H9 (cell line): ENCODE measurements around the gene GBE1. TPM values are rescaled to one million over a fixed set of nuclear protein-coding genes. Genes with fewer than 3 reads are reported as not detected.

Experiments used
- DNase-seq: peaks from one replicate; pipeline ENCODE4 v3.0.0-alpha.2; 2017
- H2AFZ ChIP-seq: one replicate; pipeline ENCODE4 v1.6.1; 2013; ENCODE audit warnings: mild to moderate bottlenecking, low read length, control low read depth, moderate library complexity
- H2AK5ac ChIP-seq: 2 replicates; pipeline ENCODE4 v1.6.1; 2013; ENCODE audit warnings: low read length, control low read depth, mixed read lengths; ENCODE audit not compliant: insufficient read length
- H2BK120ac ChIP-seq: one replicate; pipeline ENCODE4 v1.6.1; 2013; ENCODE audit warnings: low read depth, mild to moderate bottlenecking, low read length, control low read depth, inconsistent platforms; ENCODE audit not compliant: poor library complexity, severe bottlenecking
- H2BK12ac ChIP-seq: 2 replicates; pipeline ENCODE4 v1.6.1; 2013; ENCODE audit warnings: low read length, control low read depth, mixed read lengths, low read depth; ENCODE audit not compliant: insufficient read length
- H2BK15ac ChIP-seq: 2 replicates; pipeline ENCODE4 v1.6.1; 2013; ENCODE audit warnings: low read depth, low read length, control low read depth
- H2BK20ac ChIP-seq: one replicate; pipeline ENCODE4 v1.6.1; 2013; ENCODE audit warnings: low read depth, mild to moderate bottlenecking, low read length, control low read depth, inconsistent platforms; ENCODE audit not compliant: poor library complexity, severe bottlenecking
- H2BK5ac ChIP-seq: 2 replicates; pipeline ENCODE4 v1.6.1; 2013; ENCODE audit warnings: low read length, control low read depth, mixed read lengths; ENCODE audit not compliant: insufficient read length
- H3K14ac ChIP-seq: 2 replicates; pipeline ENCODE4 v1.6.1; 2013; ENCODE audit warnings: low read length, control low read depth; ENCODE audit not compliant: insufficient read depth
- H3K18ac ChIP-seq: 2 replicates; pipeline ENCODE4 v1.6.1; 2013; ENCODE audit warnings: low read depth, mild to moderate bottlenecking, mixed read lengths, low read length, control low read depth; ENCODE audit not compliant: insufficient read length
- H3K23ac ChIP-seq: 2 replicates; pipeline ENCODE4 v1.6.1; 2013; ENCODE audit warnings: low read length, control low read depth, mixed read lengths, low read depth; ENCODE audit not compliant: insufficient read length
- H3K23me2 ChIP-seq: 2 replicates; pipeline ENCODE4 v1.6.1; 2013; ENCODE audit warnings: low read depth, mild to moderate bottlenecking, mixed read lengths, low read length, control low read depth; ENCODE audit not compliant: insufficient read length, poor library complexity, severe bottlenecking
- H3K27ac ChIP-seq: 2 replicates; pipeline ENCODE4 v1.5.1; 2013; ENCODE audit warnings: low read length, control low read depth, mixed read lengths, low read depth; ENCODE audit not compliant: insufficient read length
- H3K27me3 ChIP-seq: 2 replicates; pipeline ENCODE4 v1.6.1; 2013; ENCODE audit warnings: low read length, control low read depth, inconsistent platforms; ENCODE audit not compliant: insufficient read depth
- H3K4ac ChIP-seq: 2 replicates; pipeline ENCODE4 v1.6.1; 2013; ENCODE audit warnings: low read depth, mild to moderate bottlenecking, control low read depth, inconsistent platforms, low read length, moderate library complexity
- H3K4me1 ChIP-seq: 2 replicates; pipeline ENCODE4 v1.6.1; 2013; ENCODE audit warnings: low read length, control low read depth, inconsistent platforms; ENCODE audit not compliant: insufficient read depth
- H3K4me2 ChIP-seq: 2 replicates; pipeline ENCODE4 v1.6.1; 2013; ENCODE audit warnings: low read length, control low read depth, mixed read lengths; ENCODE audit not compliant: insufficient read length, insufficient read depth
- H3K56ac ChIP-seq: 2 replicates; pipeline ENCODE4 v1.6.1; 2013; ENCODE audit warnings: low read depth, mild to moderate bottlenecking, mixed read lengths, low read length, control low read depth; ENCODE audit not compliant: insufficient read length
- H3K79me1 ChIP-seq: 2 replicates; pipeline ENCODE4 v1.6.1; 2013; ENCODE audit warnings: low read depth, mild to moderate bottlenecking, moderate library complexity, low read length, control low read depth, inconsistent platforms; ENCODE audit not compliant: insufficient read depth, poor library complexity, severe bottlenecking
- H3K79me2 ChIP-seq: 2 replicates; pipeline ENCODE4 v1.6.1; 2013; ENCODE audit warnings: low read length, control low read depth, inconsistent platforms; ENCODE audit not compliant: insufficient read depth
- H3K9ac ChIP-seq: 2 replicates; pipeline ENCODE4 v1.6.1; 2013; ENCODE audit warnings: low read length, control low read depth, mixed read lengths; ENCODE audit not compliant: insufficient read length; ENCODE audit errors: extremely low read depth
- H3K9me3 ChIP-seq: one replicate; pipeline ENCODE4 v1.6.1; 2013; ENCODE audit warnings: low read depth, low read length, inconsistent platforms; ENCODE audit not compliant: control insufficient read depth
- H3T11ph ChIP-seq: one replicate; pipeline ENCODE4 v1.6.1; 2013; ENCODE audit warnings: mild to moderate bottlenecking, low read length, control low read depth, inconsistent platforms
- H4K20me1 ChIP-seq: one replicate; pipeline ENCODE4 v1.6.1; 2013; ENCODE audit not compliant: control insufficient read depth, insufficient read length, insufficient read depth
- H4K5ac ChIP-seq: 2 replicates; pipeline ENCODE4 v1.6.1; 2013; ENCODE audit warnings: low read depth, mild to moderate bottlenecking, mixed read lengths, low read length, control low read depth; ENCODE audit not compliant: insufficient read length
- H4K8ac ChIP-seq: replicated peaks from 2 replicates; pipeline ENCODE4 v1.6.1; 2013; ENCODE audit warnings: low read length, control low read depth, mixed read lengths, low read depth; ENCODE audit not compliant: insufficient read length
- H4K91ac ChIP-seq: 2 replicates; pipeline ENCODE4 v1.6.1; 2013; ENCODE audit warnings: low read depth, mild to moderate bottlenecking, moderate library complexity, mixed read lengths, low read length, control low read depth; ENCODE audit not compliant: insufficient read length
- H3K27ac Mint-ChIP-seq, 3 experiments: 2 replicates in 2 of 3; 3 replicates in 1 of 3; pipeline ENCODE4 v1.8.0; 2020 to 2021; ENCODE audit warnings: mixed read lengths in 3 of 3, mild to moderate bottlenecking in 1 of 3, moderate library complexity in 1 of 3
- H3K27me3 Mint-ChIP-seq: 2 replicates; pipeline ENCODE4 v1.8.0; 2021; ENCODE audit warnings: low read depth, mild to moderate bottlenecking, moderate library complexity, mixed read lengths
- H3K36me3 Mint-ChIP-seq, 3 experiments: 2 replicates in 2 of 3; 3 replicates in 1 of 3; pipeline ENCODE4 v1.8.0; 2020 to 2021; ENCODE audit warnings: low read depth in 3 of 3, mixed read lengths in 3 of 3; ENCODE audit not compliant: insufficient read depth in 1 of 3
- H3K4me1 Mint-ChIP-seq, 2 experiments: 2 replicates each; pipeline ENCODE4 v1.8.0; 2020; ENCODE audit warnings: mixed read lengths in 2 of 2
- H3K4me3 Mint-ChIP-seq, 2 experiments: 2 replicates in 1 of 2; 3 replicates in 1 of 2; pipeline ENCODE4 v1.8.0; 2020 to 2021; ENCODE audit warnings: mild to moderate bottlenecking in 2 of 2, mixed read lengths in 2 of 2, moderate library complexity in 1 of 2
- H3K9me3 Mint-ChIP-seq, 2 experiments: 2 replicates in 1 of 2; 3 replicates in 1 of 2; pipeline ENCODE4 v1.8.0; 2020; ENCODE audit warnings: mild to moderate bottlenecking in 2 of 2, mixed read lengths in 2 of 2, moderate library complexity in 1 of 2
- WGBS: extraction: QIAGEN DNeasy Blood & Tissue Kit; methylation state at CpG from one replicate; pipeline ENCODE4 v1.1.7; 2013; ENCODE audit warnings: missing lambda C conversion rate, low lambda C conversion rate, mixed read lengths; ENCODE audit not compliant: insufficient read length; ENCODE audit errors: extremely low coverage; 5-methylcytosine and 5-hydroxymethylcytosine counted together
- total RNA-seq: library from RNA; stranded (reverse); gene quantifications from 2 replicates; pipeline ENCODE4 v1.2.1, GENCODE V29; 2021
- TF ChIP-seq, protein P1 (sequence below): fragments of 200-600 bp; sonication (generic); conservative IDR thresholded peaks from 3 replicates; pipeline ENCODE4 v1.8.0; 2021; ENCODE audit warnings: antibody characterized with exemption, mild to moderate bottlenecking

Gene GBE1
- total RNA-seq, 1 experiment from 2014 or later: 13.8 TPM

DNA sequence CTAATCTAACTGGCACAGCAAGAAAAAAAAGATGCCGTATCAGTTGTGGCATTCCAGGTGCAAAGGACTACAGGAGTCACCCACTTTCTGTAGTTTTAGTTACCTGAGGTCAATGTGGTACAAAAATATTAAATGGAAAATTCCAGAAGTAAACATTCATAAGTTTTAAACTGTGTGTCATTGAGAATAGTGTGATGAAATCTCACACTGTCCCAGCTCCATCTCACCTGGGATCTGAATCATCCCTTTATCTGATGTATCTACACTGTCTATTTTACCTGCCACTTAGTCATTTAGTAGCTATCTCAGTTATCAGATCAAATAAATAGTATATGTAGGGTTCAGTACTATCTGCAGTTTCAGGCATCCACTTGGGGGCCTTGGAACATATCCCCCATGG, 26.7 kb downstream of the GBE1 start:
- H3K27me3 ChIP-seq: no peaks in the 10 kb centered on the region
- no peaks in the 10 kb centered on the region for H3K79me1 ChIP-seq
- no CpG with 5 or more reads among the region's 1 CpG for WGBS
- H4K91ac ChIP-seq: no peak overlapping the region
- TF ChIP-seq, protein P1, sequence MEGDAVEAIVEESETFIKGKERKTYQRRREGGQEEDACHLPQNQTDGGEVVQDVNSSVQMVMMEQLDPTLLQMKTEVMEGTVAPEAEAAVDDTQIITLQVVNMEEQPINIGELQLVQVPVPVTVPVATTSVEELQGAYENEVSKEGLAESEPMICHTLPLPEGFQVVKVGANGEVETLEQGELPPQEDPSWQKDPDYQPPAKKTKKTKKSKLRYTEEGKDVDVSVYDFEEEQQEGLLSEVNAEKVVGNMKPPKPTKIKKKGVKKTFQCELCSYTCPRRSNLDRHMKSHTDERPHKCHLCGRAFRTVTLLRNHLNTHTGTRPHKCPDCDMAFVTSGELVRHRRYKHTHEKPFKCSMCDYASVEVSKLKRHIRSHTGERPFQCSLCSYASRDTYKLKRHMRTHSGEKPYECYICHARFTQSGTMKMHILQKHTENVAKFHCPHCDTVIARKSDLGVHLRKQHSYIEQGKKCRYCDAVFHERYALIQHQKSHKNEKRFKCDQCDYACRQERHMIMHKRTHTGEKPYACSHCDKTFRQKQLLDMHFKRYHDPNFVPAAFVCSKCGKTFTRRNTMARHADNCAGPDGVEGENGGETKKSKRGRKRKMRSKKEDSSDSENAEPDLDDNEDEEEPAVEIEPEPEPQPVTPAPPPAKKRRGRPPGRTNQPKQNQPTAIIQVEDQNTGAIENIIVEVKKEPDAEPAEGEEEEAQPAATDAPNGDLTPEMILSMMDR: no peak
- H2AFZ ChIP-seq: no peak overlapping the region
- no peak overlapping the region for H3K18ac ChIP-seq
- H3K23ac ChIP-seq: no peak overlapping the region
- H3K14ac ChIP-seq: no peak overlapping the region
- H3K27ac ChIP-seq: no peak overlapping the region
- no peak overlapping the region for H2BK5ac ChIP-seq
- Mint-ChIP-seq H3K27ac (no peak overlapping the region), H3K4me1 (peaks cover 3 to 5% of the 10 kb centered on the region in 2 experiments; a peak in 3 of 4 replicates), H3K27me3 (no peaks in the 10 kb centered on the region), H3K36me3 (peaks cover 4 to 16% (median 6%) of the 10 kb centered on the region in 3 experiments), H3K4me3 (no peak overlapping the region), H3K9me3 (peaks cover 11 to 12% of the 10 kb centered on the region in 2 experiments)
- H3K56ac ChIP-seq: no peak overlapping the region
- H2BK12ac ChIP-seq: no peak overlapping the region
- H4K8ac ChIP-seq: no peak overlapping the region
- no peaks in the 10 kb centered on the region for H3K9me3 ChIP-seq
- no peak for DNase-seq
- no peaks in the 10 kb centered on the region for H3K79me2 ChIP-seq
- H3K4me1 ChIP-seq: no peaks in the 10 kb centered on the region
- H3K4me2 ChIP-seq: no peak overlapping the region
- H2BK20ac ChIP-seq: no peak overlapping the region
- H2BK120ac ChIP-seq: no peak overlapping the region
- no peak overlapping the region for H2BK15ac ChIP-seq
- H3K9ac ChIP-seq: no peak overlapping the region
- no peaks in the 10 kb centered on the region for H3K23me2 ChIP-seq
- no peak overlapping the region for H3K4ac ChIP-seq
- H2AK5ac ChIP-seq: no peak overlapping the region
- no peaks in the 10 kb centered on the region for H4K20me1 ChIP-seq
- H3T11ph ChIP-seq: no peak overlapping the region
- H4K5ac ChIP-seq: no peak overlapping the region
